Airway epithelial cell (primary cell): ENCODE data around the gene SPIB. TPM values are rescaled to one million over a fixed set of nuclear protein-coding genes. Genes with fewer than 3 reads are reported as not detected.

ENCODE experiments used
- total RNA-seq: library from RNA; depleted of rRNA; stranded (reverse); fragments of >200 nt; gene quantifications from 2 replicates; pipeline ENCODE4 v1.2.3, GENCODE V29; 2015

The SPIB gene
- total RNA-seq: not detected in 2 replicates

GRCh38 chr19:50418176-50419021, at the start of gene SPIB:
Gene SPIB, plus strand, starts transcription at chr19:50418938. Its CDS starts 25 bp downstream, at chr19:50418963.

GRCh38 chr19:50376166-50377050, 42.3 kb upstream of the SPIB start, which contains the start of gene NR1H2:
Gene NR1H2, plus strand, starts transcription at chr19:50376457. Its CDS starts 1,149 bp downstream, at chr19:50377606.

GRCh38 chr19:50383852-50384684, 34.7 kb upstream of the SPIB start, which contains the start of gene POLD1:
Gene POLD1, plus strand, starts transcription at chr19:50384347. Its CDS starts 14,505 bp downstream, at chr19:50398852.

GRCh38 chr19:50432221-50433028, 13.7 kb downstream of the SPIB start, which contains the start of gene MYBPC2:
Gene MYBPC2, plus strand, starts transcription at chr19:50432892. Its CDS starts 62 bp downstream, at chr19:50432954.

GRCh38 chr19:50476224-50476906, 57.6 kb downstream of the SPIB start, which contains the start of the genes EMC10 and GARIN5A:
Gene EMC10, plus strand, starts transcription at chr19:50476507. Its CDS starts 38 bp downstream, at chr19:50476545.
Gene GARIN5A, minus strand, starts transcription at chr19:50476848. Its CDS starts 460 bp downstream, at chr19:50476388.

Other genes with a start within 250 kb of the SPIB start
- gene MYH14, start 215.3 kb upstream of the SPIB start, total RNA-seq: 43.9 and 49.5 TPM in 2 replicates
- 0.14 TPM in 2 replicates for gene KCNC3, start 89.6 kb upstream of the SPIB start, total RNA-seq
- gene NAPSA, start 53.3 kb upstream of the SPIB start, total RNA-seq: 0.56 and 1.1 TPM in 2 replicates
- gene NR1H2, start 42.5 kb upstream of the SPIB start, total RNA-seq: 54.0 and 64.3 TPM in 2 replicates
- 52.4 and 60.2 TPM in 2 replicates for gene POLD1, start 34.6 kb upstream of the SPIB start, total RNA-seq
- not detected in 2 replicates for gene MYBPC2, start 14.0 kb downstream of the SPIB start, total RNA-seq
- 59.8 and 84.2 TPM in 2 replicates for gene EMC10, start 57.6 kb downstream of the SPIB start, total RNA-seq
- 1.5 TPM in 1 of 2 replicates, not detected in the other for gene GARIN5A, start 57.9 kb downstream of the SPIB start, total RNA-seq
- 30.2 and 39.1 TPM in 2 replicates for gene JOSD2, start 92.3 kb downstream of the SPIB start, total RNA-seq
- not detected in 2 replicates for gene ASPDH, start 95.0 kb downstream of the SPIB start, total RNA-seq
- 0.07 TPM in 1 of 2 replicates, not detected in the other for gene LRRC4B, start 149.5 kb downstream of the SPIB start, total RNA-seq
- gene SYT3, start 220.9 kb downstream of the SPIB start, total RNA-seq: not detected in 2 replicates
- not detected in 2 replicates for gene C19orf81, start 230.5 kb downstream of the SPIB start, total RNA-seq